Globus pallidus (tissue), 1 donor: ENCODE results near the gene PLEKHH3.

ENCODE experiments used
- DNase-seq: peaks from one replicate; pipeline ENCODE4 v3.0.0-alpha.2; 2015; ENCODE audit warnings: low spot score

The PLEKHH3 gene

GRCh38 chr17:42676424-42677011, at the start of gene PLEKHH3:
Gene PLEKHH3 (minus strand): TSS chr17:42676994. CDS start chr17:42676563, 431 bp downstream.
- no peak for DNase-seq

- DNase-seq, result no peak
These were observed 48.3 kb upstream of the PLEKHH3 start for GRCh38 chr17:42725143-42725542.

- DNase-seq, result no peak
These were observed 46.8 kb upstream of the PLEKHH3 start for GRCh38 chr17:42723636-42724035.

GRCh38 chr17:42720996-42721583, 44.3 kb upstream of the PLEKHH3 start:
- DNase-seq, result peak; percentile 82

GRCh38 chr17:42709561-42709960, 32.8 kb upstream of the PLEKHH3 start:
- no peak for DNase-seq

GRCh38 chr17:42708588-42708987, 31.8 kb upstream of the PLEKHH3 start:
- DNase-seq, result no peak

GRCh38 chr17:42706732-42707131, 29.9 kb upstream of the PLEKHH3 start:
- no peak for DNase-seq

- DNase-seq, result no peak
These were observed 28.2 kb upstream of the PLEKHH3 start for GRCh38 chr17:42704837-42705494.

GRCh38 chr17:42704490-42704836, 27.7 kb upstream of the PLEKHH3 start:
- no peak for DNase-seq

- no peak for DNase-seq
These were observed 25.7 kb upstream of the PLEKHH3 start for GRCh38 chr17:42702446-42702845.

- DNase-seq, result no peak
These were observed 23.9 kb upstream of the PLEKHH3 start for GRCh38 chr17:42700586-42701289.

GRCh38 chr17:42699415-42699740, 22.6 kb upstream of the PLEKHH3 start:
- no peak for DNase-seq

GRCh38 chr17:42698736-42699414, 22.1 kb upstream of the PLEKHH3 start:
- DNase-seq, result no peak

- DNase-seq, result no peak
These were observed 20.5 kb upstream of the PLEKHH3 start for GRCh38 chr17:42697108-42697811.

GRCh38 chr17:42695500-42695899, 18.7 kb upstream of the PLEKHH3 start:
- DNase-seq, result no peak

- DNase-seq, result no peak
These were observed 17.7 kb upstream of the PLEKHH3 start for GRCh38 chr17:42694524-42694923.

GRCh38 chr17:42692489-42692888, 15.7 kb upstream of the PLEKHH3 start:
- no peak for DNase-seq

GRCh38 chr17:42691021-42691545, 14.3 kb upstream of the PLEKHH3 start:
- no peak for DNase-seq

GRCh38 chr17:42690596-42690995, 13.8 kb upstream of the PLEKHH3 start:
- DNase-seq, result no peak

GRCh38 chr17:42687707-42688320, 11.0 kb upstream of the PLEKHH3 start:
- no peak for DNase-seq

GRCh38 chr17:42686520-42687128, 9.8 kb upstream of the PLEKHH3 start:
- no peak for DNase-seq
